ENCODE measurements around the gene CDH13. TPM values are rescaled to one million over a fixed set of nuclear protein-coding genes. Genes with fewer than 3 reads are reported as not detected.

Gene CDH13
- total and polyA plus RNA-seq, 2 donors (not counting 1 experiment from before 2014, with no cell fraction given) = 27.6 to 96.7 TPM

DNA sequence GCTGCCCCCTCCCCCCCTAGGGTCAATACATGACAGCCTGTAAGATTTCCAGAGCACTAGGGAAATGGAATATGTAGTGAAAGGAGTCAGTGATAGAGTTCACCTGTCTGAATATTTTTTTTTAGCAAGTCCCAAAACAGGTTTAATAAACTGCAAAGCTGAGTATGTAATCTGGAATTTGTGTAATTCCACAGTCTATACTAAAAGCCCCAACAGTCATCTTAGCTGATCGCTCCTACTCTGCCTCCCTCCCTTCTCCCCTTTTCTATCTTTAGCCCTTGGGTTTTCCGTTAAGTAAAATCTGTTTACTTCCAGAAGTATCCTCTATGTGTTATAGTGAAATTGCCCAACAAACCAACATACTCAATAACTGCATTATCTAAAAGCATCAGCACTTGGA is 3.5 kb downstream of the CDH13 start:
- TF ChIP-seq, protein P1, sequence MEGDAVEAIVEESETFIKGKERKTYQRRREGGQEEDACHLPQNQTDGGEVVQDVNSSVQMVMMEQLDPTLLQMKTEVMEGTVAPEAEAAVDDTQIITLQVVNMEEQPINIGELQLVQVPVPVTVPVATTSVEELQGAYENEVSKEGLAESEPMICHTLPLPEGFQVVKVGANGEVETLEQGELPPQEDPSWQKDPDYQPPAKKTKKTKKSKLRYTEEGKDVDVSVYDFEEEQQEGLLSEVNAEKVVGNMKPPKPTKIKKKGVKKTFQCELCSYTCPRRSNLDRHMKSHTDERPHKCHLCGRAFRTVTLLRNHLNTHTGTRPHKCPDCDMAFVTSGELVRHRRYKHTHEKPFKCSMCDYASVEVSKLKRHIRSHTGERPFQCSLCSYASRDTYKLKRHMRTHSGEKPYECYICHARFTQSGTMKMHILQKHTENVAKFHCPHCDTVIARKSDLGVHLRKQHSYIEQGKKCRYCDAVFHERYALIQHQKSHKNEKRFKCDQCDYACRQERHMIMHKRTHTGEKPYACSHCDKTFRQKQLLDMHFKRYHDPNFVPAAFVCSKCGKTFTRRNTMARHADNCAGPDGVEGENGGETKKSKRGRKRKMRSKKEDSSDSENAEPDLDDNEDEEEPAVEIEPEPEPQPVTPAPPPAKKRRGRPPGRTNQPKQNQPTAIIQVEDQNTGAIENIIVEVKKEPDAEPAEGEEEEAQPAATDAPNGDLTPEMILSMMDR (conservative IDR thresholded peaks at IDR 0.05 in 1 of 2, IDR thresholded peaks at IDR 0.05 in 1 of 2; ENCODE audit: low read depth in 1 of 2, low read length in 2 of 2) = no peak
- no peak for TF ChIP-seq EZH2 (IDR thresholded peaks at IDR 0.05; ENCODE audit: low read length, missing control alignments)
- H3K9me3 ChIP-seq (ENCODE audit: control insufficient read depth, insufficient read depth, low read depth, low read length) = no peaks in the 10 kb centered on the region
- H3K9ac ChIP-seq (ENCODE audit: insufficient read depth, low read length) = no peak overlapping the region
- peak overlapping the region; percentile 30 for H3K27ac ChIP-seq (ENCODE audit: insufficient read depth, low read length)
- H2AFZ ChIP-seq (ENCODE audit: low read length) = no peak overlapping the region
- DNase-seq (ENCODE audit: low read depth in 2 of 2) = peak; percentile 34 to 68
- peak overlapping the region; percentile 69 for H3K4me2 ChIP-seq (ENCODE audit: extremely low read depth, insufficient read depth, low read length)
- H4K20me1 ChIP-seq (ENCODE audit: control insufficient read depth, extremely low read depth, insufficient read depth, low read length) = no peaks in the 10 kb centered on the region
- H3K79me2 ChIP-seq (ENCODE audit: control insufficient read depth, insufficient read depth, low read length) = peaks cover 14% of the 10 kb centered on the region
- H3K36me3 ChIP-seq (ENCODE audit: control insufficient read depth, insufficient read depth, low read length) = no peaks in the 10 kb centered on the region
- no peaks in the 10 kb centered on the region for H3K27me3 ChIP-seq (ENCODE audit: control insufficient read depth, insufficient read depth, low read length)
- H3K4me1 ChIP-seq (ENCODE audit: control insufficient read depth, extremely low read depth, insufficient read depth, low read length) = peaks cover 23% of the 10 kb centered on the region
- H3K4me3 ChIP-seq (replicated peaks in 1 of 4; ENCODE audit: control extremely low read depth in 1 of 4, insufficient read depth in 1 of 4, low read depth in 3 of 4, low read length in 4 of 4) = no peak overlapping the region

GRCh38 chr16:82630688-82631087 is 3.9 kb downstream of the CDH13 start:
- Histone ChIP-seq H3K9ac (ENCODE audit: insufficient read depth, low read length) (no peak overlapping the region), H3K4me3 (replicated peaks in 1 of 4; ENCODE audit: control extremely low read depth in 1 of 4, insufficient read depth in 1 of 4, low read depth in 3 of 4, low read length in 4 of 4) (no peak overlapping the region), H2AFZ (ENCODE audit: low read length) (no peak overlapping the region), H3K4me2 (ENCODE audit: extremely low read depth, insufficient read depth, low read length) (peak overlapping the region; percentile 69), H4K20me1 (ENCODE audit: control insufficient read depth, extremely low read depth, insufficient read depth, low read length) (no peaks in the 10 kb centered on the region), H3K27ac (ENCODE audit: insufficient read depth, low read length) (peak overlapping the region; percentile 30), H3K4me1 (ENCODE audit: control insufficient read depth, extremely low read depth, insufficient read depth, low read length) (peaks cover 23% of the 10 kb centered on the region), H3K27me3 (ENCODE audit: control insufficient read depth, insufficient read depth, low read length) (no peaks in the 10 kb centered on the region), H3K36me3 (ENCODE audit: control insufficient read depth, insufficient read depth, low read length) (no peaks in the 10 kb centered on the region), H3K79me2 (ENCODE audit: control insufficient read depth, insufficient read depth, low read length) (peaks cover 15% of the 10 kb centered on the region), H3K9me3 (ENCODE audit: control insufficient read depth, insufficient read depth, low read depth, low read length) (no peaks in the 10 kb centered on the region)
- TF ChIP-seq EZH2 (IDR thresholded peaks at IDR 0.05; ENCODE audit: low read length, missing control alignments) = no peak
- TF ChIP-seq, protein P1 (conservative IDR thresholded peaks at IDR 0.05 in 1 of 2, IDR thresholded peaks at IDR 0.05 in 1 of 2; ENCODE audit: low read depth in 1 of 2, low read length in 2 of 2) = peak; percentile 31 to 44
- DNase-seq (ENCODE audit: low read depth in 2 of 2) = peak in 1 of 2 donors; percentile 61

DNA sequence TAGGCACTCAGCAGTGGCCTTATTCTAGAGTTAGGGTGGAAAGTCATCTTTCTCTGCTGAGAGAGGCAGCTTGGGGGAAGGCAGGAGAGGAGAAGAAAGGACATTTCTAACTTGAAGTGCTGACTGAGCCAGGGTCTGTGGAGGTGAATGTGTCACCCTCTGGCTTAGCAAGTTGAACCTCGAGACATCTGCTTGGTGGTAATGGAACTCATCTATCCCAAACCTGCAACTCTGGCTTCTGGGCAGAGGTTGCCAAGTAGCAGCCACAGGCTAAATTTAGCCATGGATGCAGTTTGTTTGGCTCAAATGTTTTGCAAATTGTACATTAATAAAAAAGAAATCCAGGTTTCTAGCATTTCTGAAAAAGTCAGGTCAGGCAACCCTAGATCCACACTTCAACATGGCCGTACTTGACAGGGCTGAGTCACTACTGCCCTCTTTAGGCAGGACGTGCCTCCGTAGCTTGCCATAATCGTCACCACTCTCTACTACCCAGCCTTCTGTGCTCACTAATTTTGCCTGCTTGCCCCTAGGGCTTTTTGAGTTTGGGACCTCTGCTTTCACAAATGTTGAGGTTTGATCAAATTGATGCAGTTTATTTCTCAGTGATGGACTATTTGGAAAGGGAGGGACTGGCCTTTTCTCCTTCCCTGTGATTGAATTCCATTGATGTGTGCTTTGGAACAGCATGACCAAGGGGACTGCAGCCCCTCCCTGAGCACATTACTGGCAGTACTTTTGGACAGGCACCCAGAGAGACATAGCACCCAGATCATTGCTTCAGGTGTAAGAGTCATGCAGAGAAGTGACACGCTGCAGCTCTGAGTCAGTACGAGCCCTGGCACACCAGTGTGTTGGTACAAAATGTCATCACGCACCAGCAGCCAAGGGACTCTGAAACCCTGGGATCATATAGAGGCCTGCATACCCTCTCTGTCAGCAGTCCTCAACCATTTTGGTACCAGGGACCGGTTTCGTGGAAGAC is 5.2 kb downstream of the CDH13 start:
- H3K4me1 ChIP-seq (ENCODE audit: control insufficient read depth, extremely low read depth, insufficient read depth, low read length) = peaks cover 23% of the 10 kb centered on the region
- no peaks in the 10 kb centered on the region for H3K36me3 ChIP-seq (ENCODE audit: control insufficient read depth, insufficient read depth, low read length)
- H3K4me3 ChIP-seq (replicated peaks in 1 of 4; ENCODE audit: control extremely low read depth in 1 of 4, insufficient read depth in 1 of 4, low read depth in 3 of 4, low read length in 4 of 4) = no peak overlapping the region
- no peak overlapping the region for H3K4me2 ChIP-seq (ENCODE audit: extremely low read depth, insufficient read depth, low read length)
- peaks cover 15% of the 10 kb centered on the region for H3K79me2 ChIP-seq (ENCODE audit: control insufficient read depth, insufficient read depth, low read length)
- H3K27ac ChIP-seq (ENCODE audit: insufficient read depth, low read length) = no peak overlapping the region
- H4K20me1 ChIP-seq (ENCODE audit: control insufficient read depth, extremely low read depth, insufficient read depth, low read length) = no peaks in the 10 kb centered on the region
- no peaks in the 10 kb centered on the region for H3K9me3 ChIP-seq (ENCODE audit: control insufficient read depth, insufficient read depth, low read depth, low read length)
- no peaks in the 10 kb centered on the region for H3K27me3 ChIP-seq (ENCODE audit: control insufficient read depth, insufficient read depth, low read length)
- peak in 1 of 2 donors; percentile 21 for DNase-seq (ENCODE audit: low read depth in 2 of 2)
- TF ChIP-seq EZH2 (IDR thresholded peaks at IDR 0.05; ENCODE audit: low read length, missing control alignments) = no peak
- TF ChIP-seq, protein P1 (conservative IDR thresholded peaks at IDR 0.05 in 1 of 2, IDR thresholded peaks at IDR 0.05 in 1 of 2; ENCODE audit: low read depth in 1 of 2, low read length in 2 of 2) = peak; percentile 2 to 45
- no peak overlapping the region for H2AFZ ChIP-seq (ENCODE audit: low read length)
- no peak overlapping the region for H3K9ac ChIP-seq (ENCODE audit: insufficient read depth, low read length)

Measured in fibroblast of lung (primary cell).